Smooth muscle cell (in vitro differentiated cells): ENCODE results near the gene SLC1A1. TPM values are rescaled to one million over a fixed set of nuclear protein-coding genes. Genes with fewer than 3 reads are reported as not detected.

Experiments
- DNase-seq: peaks from one replicate; lab custom pipeline; 2025; ENCODE audit not compliant: unreplicated experiment; lab: John Stamatoyannopoulos, UW
- H2AFZ ChIP-seq: fragments of 200-600 bp; sonication (generic); 2 replicates; pipeline ENCODE4 v1.6.0; 2016; ENCODE audit warnings: antibody characterized with exemption, low read depth, mild to moderate bottlenecking
- H3F3A ChIP-seq: fragments of 200-600 bp; sonication (generic); 2 replicates; pipeline ENCODE4 v1.6.0; 2017; ENCODE audit warnings: antibody characterized with exemption, low read depth
- H3K27ac ChIP-seq: fragments of 200-600 bp; sonication (generic); 2 replicates; pipeline ENCODE4 v1.5.1; 2016; ENCODE audit warnings: low read depth, mild to moderate bottlenecking
- H3K27me3 ChIP-seq: fragments of 200-600 bp; sonication (generic); 2 replicates; pipeline ENCODE4 v1.6.1; 2016; ENCODE audit warnings: low read depth, mild to moderate bottlenecking
- H3K36me3 ChIP-seq: fragments of 200-600 bp; sonication (generic); 2 replicates; pipeline ENCODE4 v1.5.1; 2016; ENCODE audit warnings: low read depth
- H3K4me1 ChIP-seq: fragments of 200-600 bp; sonication (generic); 2 replicates; pipeline ENCODE4 v1.5.1; 2016; ENCODE audit warnings: low read depth
- H3K4me2 ChIP-seq: fragments of 200-600 bp; sonication (generic); 2 replicates; pipeline ENCODE4 v1.6.0; 2016; ENCODE audit warnings: mild to moderate bottlenecking
- H3K4me3 ChIP-seq: fragments of 200-600 bp; sonication (generic); 2 replicates; pipeline ENCODE4 v1.5.1; 2016; ENCODE audit warnings: mild to moderate bottlenecking
- H3K79me2 ChIP-seq: fragments of 200-600 bp; sonication (generic); 2 replicates; pipeline ENCODE4 v1.6.0; 2016; ENCODE audit warnings: low read depth, mild to moderate bottlenecking
- H3K9ac ChIP-seq: fragments of 200-600 bp; sonication (generic); 2 replicates; pipeline ENCODE4 v1.6.0; 2016; ENCODE audit warnings: low read depth
- H3K9me3 ChIP-seq: fragments of 200-600 bp; sonication (generic); replicated peaks from 2 replicates; pipeline ENCODE4 v1.5.1; 2016; ENCODE audit warnings: low read depth
- H4K20me1 ChIP-seq: fragments of 200-600 bp; sonication (generic); 2 replicates; pipeline ENCODE4 v1.6.0; 2016; ENCODE audit warnings: low read depth
- CTCF ChIP-seq: fragments of 200-600 bp; sonication (generic); IDR thresholded peaks from 2 replicates; pipeline ENCODE4 v1.5.1; 2017; ENCODE audit warnings: borderline replicate concordance, mild to moderate bottlenecking, antibody characterized with exemption; ENCODE audit not compliant: insufficient read depth, poor library complexity, severe bottlenecking
- WGBS: methylation state at CpG from one replicate; pipeline ENCODE4 v1.1.7; 2016; ENCODE audit warnings: low lambda C conversion rate; 5-methylcytosine and 5-hydroxymethylcytosine counted together
- polyA plus RNA-seq: library from polyadenylated mRNA; unstranded; fragments of >200 nt; fragmentation: Nextera tagmentation; extraction: Ambion mirVana; gene quantifications from 2 replicates; pipeline ENCODE4 v1.2.1, GENCODE V29; 2016
- total RNA-seq: library from RNA; depleted of rRNA; stranded (reverse); fragments of >200 nt; gene quantifications from 2 replicates; pipeline ENCODE4 v1.2.3, GENCODE V29; 2014

SLC1A1 gene
- total and polyA plus RNA-seq, 2 experiments from 2014 or later, result 11.3 to 15.6 TPM

- no peak overlapping the region for H2AFZ ChIP-seq
- no peak overlapping the region for H3K27ac ChIP-seq
- no peaks in the 10 kb centered on the region for H3K9me3 ChIP-seq
- H4K20me1 ChIP-seq, result no peaks in the 10 kb centered on the region
- H3F3A ChIP-seq, result peaks cover 6% of the 10 kb centered on the region
- peaks cover 7% of the 10 kb centered on the region for H3K4me1 ChIP-seq
- H3K36me3 ChIP-seq, result no peaks in the 10 kb centered on the region
- no peak overlapping the region for H3K4me2 ChIP-seq
- no peak for DNase-seq
- no peak for TF ChIP-seq CTCF
- WGBS, result 78% methylated on average over 2 of the region's 2 CpGs
- H3K4me3 ChIP-seq, result no peak overlapping the region
- peaks cover 9% of the 10 kb centered on the region for H3K27me3 ChIP-seq
- H3K9ac ChIP-seq, result no peak overlapping the region
- H3K79me2 ChIP-seq, result no peaks in the 10 kb centered on the region
Measured at GRCh38 chr9:4486176-4486575, 4.1 kb upstream of the SLC1A1 start.

- peak overlapping the region; percentile 84 for H3K4me3 ChIP-seq
- peaks cover 15% of the 10 kb centered on the region for H3K4me1 ChIP-seq
- DNase-seq, result no peak
- H3K79me2 ChIP-seq, result no peaks in the 10 kb centered on the region
- peak overlapping the region; percentile 99 for H2AFZ ChIP-seq
- no peak for TF ChIP-seq CTCF
- H3K9me3 ChIP-seq, result no peaks in the 10 kb centered on the region
- H3K27ac ChIP-seq, result no peak overlapping the region
- WGBS, result 3% methylated on average over 8 of the region's 8 CpGs
- H3K9ac ChIP-seq, result no peak overlapping the region
- H3K4me2 ChIP-seq, result peak overlapping the region; percentile 94
- no peaks in the 10 kb centered on the region for H3K36me3 ChIP-seq
- peaks cover 12% of the 10 kb centered on the region for H3K27me3 ChIP-seq
- H4K20me1 ChIP-seq, result no peaks in the 10 kb centered on the region
- H3F3A ChIP-seq, result peaks cover 6% of the 10 kb centered on the region
Measured at GRCh38 chr9:4489562-4489918, 728 bp upstream of the SLC1A1 start.

- 1% methylated on average over 52 of the region's 52 CpGs for WGBS
- no peaks in the 10 kb centered on the region for H3K9me3 ChIP-seq
- no peaks in the 10 kb centered on the region for H3K79me2 ChIP-seq
- TF ChIP-seq CTCF, result no peak
- no peak overlapping the region for H3K9ac ChIP-seq
- peaks cover 15% of the 10 kb centered on the region for H3K4me1 ChIP-seq
- H3K27me3 ChIP-seq, result peaks cover 12% of the 10 kb centered on the region
- no peaks in the 10 kb centered on the region for H3K36me3 ChIP-seq
- DNase-seq, result no peak
- H4K20me1 ChIP-seq, result no peaks in the 10 kb centered on the region
- H3F3A ChIP-seq, result peaks cover 6% of the 10 kb centered on the region
- H3K27ac ChIP-seq, result no peak overlapping the region
- peak overlapping the region; percentile 99 for H2AFZ ChIP-seq
- peak overlapping the region; percentile 94 for H3K4me2 ChIP-seq
- peak overlapping the region; percentile 84 for H3K4me3 ChIP-seq
Measured at GRCh38 chr9:4490705-4491625, 697 bp downstream of the SLC1A1 start.
